ENCODE measurements around the gene KANTR. TPM values are rescaled to one million over a fixed set of nuclear protein-coding genes. Genes with fewer than 3 reads are reported as not detected.

The KANTR gene, protein sequence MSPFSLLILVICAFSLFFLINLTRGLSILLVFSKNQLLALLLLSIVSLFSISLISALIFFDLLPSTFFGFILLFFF
- total RNA-seq = 6.8 and 9.2 TPM in 2 replicates

- intact Hi-C loops (cut with micrococcal nuclease) = loop anchor here (1.0 to 5.0 kb wide), 6 partner anchors 12 to 1202 kb away; partner anchors contain the start of genes KDM5C, MAGED1, RIBC1 and SMC1A
- Mint-ChIP-seq H3K9me3 (no peaks in the 10 kb centered on the region), H3K4me3 (peak within 1 kb of the TSS; percentile 90), H3K4me1 (ENCODE audit: low read depth) (peaks cover 30% of the 10 kb centered on the region), H3K36me3 (ENCODE audit: low read depth) (no peaks in the 10 kb centered on the region), H3K27ac (peak within 1 kb of the TSS; percentile 90), H3K27me3 (ENCODE audit: insufficient read depth) (peaks cover 1% of the 10 kb centered on the region)
- peak; percentile 77 for DNase-seq (ENCODE audit: low spot score)
Measured at GRCh38 chrX:53093748-53094581, at the start of gene KANTR. Gene KANTR (plus strand): TSS chrX:53094142. CDS start chrX:53124273, 30,131 bp downstream.

DNA sequence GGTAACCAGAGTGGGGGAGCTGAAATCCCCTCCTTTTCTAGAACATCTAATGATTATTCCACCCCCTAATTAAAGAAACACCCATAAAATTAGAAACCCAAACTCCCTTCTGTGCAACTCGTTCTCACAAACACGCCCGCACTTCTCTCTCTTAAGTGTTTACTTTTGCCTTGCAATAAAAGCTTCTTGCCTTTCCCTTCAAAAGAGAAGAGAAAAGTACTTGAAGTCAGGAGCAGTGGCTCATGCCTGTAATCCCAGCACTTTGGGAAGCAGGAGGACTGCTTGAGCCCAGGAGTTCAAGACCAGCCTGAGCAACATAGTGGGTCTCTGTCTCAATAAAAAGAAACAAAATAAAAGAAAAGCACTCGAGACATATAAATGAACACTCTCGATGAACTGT lies 48.9 kb upstream of the KANTR start:
- peaks cover 9% of the 10 kb centered on the region for H3K27me3 Mint-ChIP-seq (ENCODE audit: insufficient read depth)
- no peaks in the 10 kb centered on the region for H3K36me3 Mint-ChIP-seq (ENCODE audit: low read depth)
- no peaks in the 10 kb centered on the region for H3K4me1 Mint-ChIP-seq (ENCODE audit: low read depth)
- no peak overlapping the region for H3K27ac Mint-ChIP-seq
- intact Hi-C loops (cut with micrococcal nuclease) = no loop called here
- DNase-seq (ENCODE audit: low spot score) = no peak
- H3K4me3 Mint-ChIP-seq = no peak overlapping the region
- H3K9me3 Mint-ChIP-seq = no peaks in the 10 kb centered on the region

DNA sequence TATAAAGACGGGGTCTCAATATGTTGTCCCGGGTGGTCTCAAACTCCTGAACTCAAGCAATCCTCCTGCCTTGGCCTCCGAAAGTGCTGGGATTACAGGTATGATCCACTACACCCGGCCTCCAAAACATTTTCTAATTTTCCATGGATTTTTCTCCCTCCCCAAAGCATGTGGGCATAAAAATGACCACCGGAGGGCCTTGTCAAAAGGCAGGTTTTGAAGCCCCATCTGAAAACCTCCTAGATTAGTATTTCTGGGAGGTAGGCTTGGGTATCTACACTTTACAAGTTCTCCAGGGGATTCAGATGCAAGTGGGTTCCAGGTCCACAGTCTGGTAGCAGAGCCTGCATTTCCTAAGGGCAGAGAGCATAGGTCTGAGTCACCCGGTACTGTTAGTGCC lies 46.7 kb upstream of the KANTR start:
- no peaks in the 10 kb centered on the region for H3K4me1 Mint-ChIP-seq (ENCODE audit: low read depth)
- no peak for DNase-seq (ENCODE audit: low spot score)
- no peak overlapping the region for H3K4me3 Mint-ChIP-seq
- no peaks in the 10 kb centered on the region for H3K36me3 Mint-ChIP-seq (ENCODE audit: low read depth)
- intact Hi-C loops (cut with micrococcal nuclease) = no loop called here
- H3K27ac Mint-ChIP-seq = no peak overlapping the region
- peaks cover 7% of the 10 kb centered on the region for H3K27me3 Mint-ChIP-seq (ENCODE audit: insufficient read depth)
- no peaks in the 10 kb centered on the region for H3K9me3 Mint-ChIP-seq

DNA sequence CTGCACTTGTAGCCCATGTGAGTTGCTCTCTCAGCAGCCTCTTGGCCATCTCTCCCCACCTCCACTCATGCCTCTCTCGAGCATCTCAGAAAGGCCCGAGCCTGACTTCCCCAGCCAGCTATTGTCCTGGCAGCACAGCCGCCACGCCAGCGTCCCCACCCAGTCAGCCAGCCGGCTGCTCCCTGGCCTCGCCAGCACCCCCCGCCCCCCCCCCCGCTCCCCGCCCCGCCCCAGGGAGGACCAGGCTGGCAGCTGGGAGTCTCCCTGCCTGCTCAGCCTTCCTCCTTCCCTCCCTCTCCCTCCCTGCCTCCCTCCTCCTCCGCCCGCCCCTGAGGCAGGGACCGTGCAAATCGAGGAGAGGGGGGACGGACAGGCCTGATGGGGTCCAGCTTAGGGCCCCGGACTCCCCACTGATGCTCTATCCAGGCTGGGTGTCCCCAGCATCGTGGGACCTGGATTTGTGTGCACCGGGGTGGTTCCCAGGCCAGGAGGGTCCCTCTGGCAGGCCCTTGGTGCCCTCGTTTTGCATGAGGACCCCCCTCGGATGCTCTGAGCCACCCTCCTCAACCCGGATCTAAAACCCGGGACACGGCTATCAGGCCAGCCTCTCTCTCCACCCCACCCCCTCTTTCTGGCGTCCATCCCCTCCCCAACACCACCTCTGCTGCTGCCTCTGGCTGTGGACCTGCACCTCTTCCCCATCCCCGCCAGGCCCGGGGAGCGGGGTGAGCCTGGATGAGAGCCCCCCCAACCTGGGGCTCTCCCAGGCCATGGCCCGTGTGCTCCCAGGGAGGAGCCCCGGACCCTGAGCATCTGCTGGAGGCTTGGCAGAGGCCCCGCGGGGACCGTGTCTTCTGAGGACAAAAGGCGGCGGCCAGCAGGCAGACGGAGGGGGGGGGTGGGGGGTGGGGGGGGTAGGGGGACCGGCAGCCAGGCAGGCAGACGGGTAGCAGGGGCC lies 45.5 kb upstream of the KANTR start, which contains the start of gene GPR173:
GPR173 (plus strand) TSS at position 621 of the 958 bp plus-strand sequence. CDS start 27,833 bp downstream, outside the sequence.
- DNase-seq (ENCODE audit: low spot score) = no peak
- Mint-ChIP-seq H3K9me3 (no peaks in the 10 kb centered on the region), H3K27ac (no peak within 1 kb of the TSS), H3K36me3 (ENCODE audit: low read depth) (no peaks in the 10 kb centered on the region), H3K4me3 (no peak within 1 kb of the TSS), H3K27me3 (ENCODE audit: insufficient read depth) (peaks cover 7% of the 10 kb centered on the region), H3K4me1 (ENCODE audit: low read depth) (no peaks in the 10 kb centered on the region)
- intact Hi-C loops (cut with micrococcal nuclease) = no loop called here

- Mint-ChIP-seq H3K27ac (no peak overlapping the region), H3K9me3 (no peaks in the 10 kb centered on the region), H3K4me1 (ENCODE audit: low read depth) (no peaks in the 10 kb centered on the region), H3K27me3 (ENCODE audit: insufficient read depth) (peaks cover 4% of the 10 kb centered on the region), H3K4me3 (no peak overlapping the region), H3K36me3 (ENCODE audit: low read depth) (no peaks in the 10 kb centered on the region)
- intact Hi-C loops (cut with micrococcal nuclease) = no loop called here
- DNase-seq (ENCODE audit: low spot score) = no peak
Measured at GRCh38 chrX:53049127-53049517, 44.8 kb upstream of the KANTR start.

DNA sequence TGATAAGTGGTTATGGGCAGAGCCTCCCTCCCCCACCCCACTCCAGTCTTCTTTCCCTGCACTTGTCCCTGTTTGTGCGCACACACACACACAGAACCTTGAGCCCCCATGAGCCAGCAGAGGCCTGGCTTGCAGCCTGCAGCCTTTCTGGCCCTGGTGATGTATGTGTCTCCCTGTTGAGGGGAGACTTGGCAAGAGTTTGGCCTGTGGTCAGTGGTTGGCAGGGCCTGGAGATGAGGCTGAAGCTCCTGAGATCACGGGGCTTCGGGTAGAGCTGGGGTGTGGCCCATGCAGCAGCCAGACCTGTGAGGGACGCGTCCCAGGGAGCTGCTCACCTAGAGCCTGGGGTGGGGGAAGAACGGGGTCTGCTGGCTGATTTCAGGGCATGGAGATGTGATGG lies 43.1 kb upstream of the KANTR start:
- no peaks in the 10 kb centered on the region for H3K9me3 Mint-ChIP-seq
- H3K4me1 Mint-ChIP-seq (ENCODE audit: low read depth) = no peaks in the 10 kb centered on the region
- DNase-seq (ENCODE audit: low spot score) = no peak
- intact Hi-C loops (cut with micrococcal nuclease) = no loop called here
- no peaks in the 10 kb centered on the region for H3K36me3 Mint-ChIP-seq (ENCODE audit: low read depth)
- H3K27ac Mint-ChIP-seq = no peak overlapping the region
- peaks cover 2% of the 10 kb centered on the region for H3K27me3 Mint-ChIP-seq (ENCODE audit: insufficient read depth)
- no peak overlapping the region for H3K4me3 Mint-ChIP-seq

DNA sequence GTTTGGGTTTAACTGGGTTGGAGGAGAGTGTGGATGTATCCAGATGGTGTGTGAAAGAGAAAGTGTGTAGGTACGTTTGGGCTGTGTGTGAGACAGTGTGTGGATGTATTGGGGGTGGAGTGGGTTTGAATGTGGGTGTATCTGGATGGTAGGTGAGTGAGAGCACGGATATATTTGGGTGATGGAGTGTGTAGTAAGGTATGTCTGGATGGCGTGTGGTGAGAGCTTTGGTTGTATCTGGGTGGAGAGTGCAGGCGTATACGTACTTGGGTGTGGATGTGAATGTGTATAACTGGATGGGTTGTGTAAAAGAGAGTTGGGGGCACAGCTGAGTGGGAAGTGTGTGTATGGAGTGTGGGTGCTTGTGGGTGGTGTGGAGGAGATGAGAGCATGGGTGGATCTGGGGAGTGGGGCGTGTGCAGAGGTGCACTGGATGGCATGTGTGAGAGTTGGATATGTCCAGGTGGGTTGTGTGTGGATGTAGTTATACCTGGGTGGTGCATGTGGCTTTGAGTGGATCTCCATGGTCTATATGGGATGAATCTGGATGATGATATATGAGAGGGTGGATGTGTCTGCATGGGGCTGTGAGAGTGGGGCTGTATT lies 38.6 kb upstream of the KANTR start:
- DNase-seq (ENCODE audit: low spot score) = no peak
- no peak overlapping the region for H3K4me3 Mint-ChIP-seq
- H3K4me1 Mint-ChIP-seq (ENCODE audit: low read depth) = no peaks in the 10 kb centered on the region
- no peaks in the 10 kb centered on the region for H3K9me3 Mint-ChIP-seq
- H3K36me3 Mint-ChIP-seq (ENCODE audit: low read depth) = no peaks in the 10 kb centered on the region
- no peak overlapping the region for H3K27ac Mint-ChIP-seq
- H3K27me3 Mint-ChIP-seq (ENCODE audit: insufficient read depth) = no peaks in the 10 kb centered on the region
- intact Hi-C loops (cut with micrococcal nuclease) = no loop called here

GRCh38 chrX:53056292-53056691 lies 37.6 kb upstream of the KANTR start:
- DNase-seq (ENCODE audit: low spot score) = no peak
- Mint-ChIP-seq H3K4me1 (ENCODE audit: low read depth) (no peaks in the 10 kb centered on the region), H3K27ac (no peak overlapping the region), H3K27me3 (ENCODE audit: insufficient read depth) (no peaks in the 10 kb centered on the region), H3K4me3 (no peak overlapping the region), H3K36me3 (ENCODE audit: low read depth) (no peaks in the 10 kb centered on the region), H3K9me3 (no peaks in the 10 kb centered on the region)
- intact Hi-C loops (cut with micrococcal nuclease) = no loop called here

GRCh38 chrX:53065104-53065503 lies 28.8 kb upstream of the KANTR start:
- Mint-ChIP-seq H3K4me3 (no peak overlapping the region), H3K4me1 (ENCODE audit: low read depth) (no peaks in the 10 kb centered on the region), H3K36me3 (ENCODE audit: low read depth) (no peaks in the 10 kb centered on the region), H3K9me3 (no peaks in the 10 kb centered on the region), H3K27me3 (ENCODE audit: insufficient read depth) (peaks cover 7% of the 10 kb centered on the region), H3K27ac (no peak overlapping the region)
- intact Hi-C loops (cut with micrococcal nuclease) = no loop called here
- DNase-seq (ENCODE audit: low spot score) = no peak

DNA sequence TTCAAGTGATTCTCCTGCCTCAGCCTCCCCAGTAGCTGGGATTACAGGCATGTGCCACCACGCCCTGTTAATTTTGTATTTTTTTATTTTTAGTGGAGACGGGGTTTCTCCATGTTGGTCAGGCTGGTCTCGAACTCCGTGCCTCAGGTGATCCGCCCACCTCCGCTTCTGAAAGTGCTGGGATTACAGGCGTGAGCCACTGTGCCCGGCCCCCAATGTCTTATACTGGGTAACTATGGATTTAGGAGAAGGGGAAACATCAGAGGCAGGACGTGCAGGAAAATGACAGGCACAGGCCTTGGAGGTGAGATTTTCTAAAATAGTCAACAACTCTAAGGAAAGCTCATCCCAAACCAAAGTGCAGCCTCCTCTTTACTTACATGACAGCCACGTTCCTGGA lies 22.9 kb upstream of the KANTR start:
- Mint-ChIP-seq H3K4me3 (no peak overlapping the region), H3K9me3 (no peaks in the 10 kb centered on the region), H3K36me3 (ENCODE audit: low read depth) (no peaks in the 10 kb centered on the region), H3K27me3 (ENCODE audit: insufficient read depth) (peaks cover 3% of the 10 kb centered on the region), H3K27ac (no peak overlapping the region), H3K4me1 (ENCODE audit: low read depth) (peaks cover 23% of the 10 kb centered on the region)
- no peak for DNase-seq (ENCODE audit: low spot score)
- intact Hi-C loops (cut with micrococcal nuclease) = loop anchor here (1.0 kb wide), 3 partner anchors 11 to 22 kb away; partner anchors contain the start of gene TSPYL2

DNA sequence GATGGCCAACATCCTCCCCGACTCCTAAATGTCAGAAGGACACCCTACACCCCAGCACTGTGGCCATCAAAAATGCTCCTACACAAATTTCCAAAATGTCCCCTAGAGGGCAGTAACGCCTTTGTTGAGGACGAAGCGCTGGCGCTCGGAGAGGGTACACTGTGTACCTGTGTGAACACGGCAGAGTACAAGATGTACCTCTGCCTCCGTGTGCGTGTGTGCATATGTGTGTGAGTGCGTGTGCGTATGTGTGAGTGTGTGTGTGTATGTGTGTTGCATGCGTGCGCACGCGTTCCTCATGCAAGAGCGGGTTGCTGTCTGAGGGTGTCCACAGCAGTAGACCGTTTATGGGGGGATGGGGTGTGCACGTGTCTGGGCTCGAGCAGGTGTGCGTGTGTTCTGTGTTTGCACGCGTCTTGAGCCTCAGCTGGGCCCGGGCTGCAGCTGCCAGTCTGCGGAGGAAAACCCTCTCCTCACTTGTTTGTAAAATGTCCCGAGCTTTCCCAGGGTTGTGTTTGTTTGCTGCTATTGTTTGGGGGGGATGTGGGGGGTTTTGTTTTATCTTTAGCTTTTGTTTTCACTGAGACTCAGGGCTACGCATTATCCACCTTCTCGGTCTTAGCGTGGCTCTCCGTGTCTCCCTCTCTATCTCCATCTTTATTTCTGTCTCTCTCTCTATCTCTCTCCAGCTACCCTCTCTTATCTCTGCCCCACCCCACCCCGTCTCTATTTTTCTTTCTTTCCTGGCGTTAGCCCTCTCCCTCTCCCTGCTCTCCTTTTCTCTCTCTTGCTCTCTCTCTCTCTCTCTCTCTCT lies 22.1 kb upstream of the KANTR start:
- H3K9me3 Mint-ChIP-seq = no peaks in the 10 kb centered on the region
- peak overlapping the region; percentile 75 for H3K4me3 Mint-ChIP-seq
- DNase-seq (ENCODE audit: low spot score) = peak; percentile 52
- intact Hi-C loops (cut with micrococcal nuclease) = loop anchor here (1.0 kb wide), 3 partner anchors 10 to 21 kb away; partner anchors contain the start of gene TSPYL2
- H3K27me3 Mint-ChIP-seq (ENCODE audit: insufficient read depth) = peaks cover 3% of the 10 kb centered on the region
- peaks cover 23% of the 10 kb centered on the region for H3K4me1 Mint-ChIP-seq (ENCODE audit: low read depth)
- peak overlapping the region; percentile 84 for H3K27ac Mint-ChIP-seq
- no peaks in the 10 kb centered on the region for H3K36me3 Mint-ChIP-seq (ENCODE audit: low read depth)

Data from activated T-helper 1 cell treated with anti-CD3 and anti-CD28 coated beads, Interleukin-12 subunit alpha, Interleukin-12 subunit beta, Interleukin-2, Interleukin-4 antibody, amounts not matched to agents 30 ng/mL and 10 ng/mL and 1 ng/mL, durations not matched to agents 14 hours and 24 hours and 36 hours (primary cell).